CD8-positive, alpha-beta memory T cell (primary cell): ENCODE data around the gene DENND6A. TPM values are rescaled to one million over a fixed set of nuclear protein-coding genes. Genes with fewer than 3 reads are reported as not detected.
A peak's percentile ranks its signal among the peaks of the same experiment; 100 is the strongest.

Source experiments
- CTCF ChIA-PET: fragments of 350-600 bp; sonication (Branson Sonifier 250); formaldehyde crosslinking; loops from one replicate; lab custom pipeline; 2021; ENCODE audit warnings: antibody characterized with exemption; lab: Charles Lee
- POLR2A ChIA-PET: fragments of 350-600 bp; sonication (Branson Sonifier 250); formaldehyde crosslinking; loops from one replicate; lab custom pipeline; 2021; ENCODE audit warnings: antibody characterized with exemption; lab: Charles Lee
- DNase-seq, 5 donors: peaks; one replicate each; pipeline versions ENCODE4 v3.0.0 to v3.0.0-alpha.2; 2020 to 2022; ENCODE audit warnings: mixed read lengths in 1 of 5
- H3K27ac ChIP-seq: one replicate; pipeline ENCODE4 v1.7.0; 2013; ENCODE audit warnings: low read depth, mild to moderate bottlenecking, low read length, moderate library complexity
- H3K27me3 ChIP-seq: 2 replicates; pipeline ENCODE4 v1.7.0; 2013; ENCODE audit warnings: low read length, mild to moderate bottlenecking; ENCODE audit not compliant: insufficient read depth, poor library complexity, severe bottlenecking
- H3K36me3 ChIP-seq: 2 replicates; pipeline ENCODE4 v1.7.0; 2013; ENCODE audit warnings: mild to moderate bottlenecking, low read length, moderate library complexity; ENCODE audit not compliant: insufficient read depth
- H3K4me1 ChIP-seq: 2 replicates; pipeline ENCODE4 v1.7.0; 2013; ENCODE audit warnings: mild to moderate bottlenecking, low read length, moderate library complexity; ENCODE audit not compliant: insufficient read depth
- H3K4me3 ChIP-seq: 2 replicates; pipeline ENCODE4 v1.7.0; 2013; ENCODE audit warnings: mild to moderate bottlenecking, low read length
- H3K9me3 ChIP-seq: 2 replicates; pipeline ENCODE4 v1.7.0; 2013; ENCODE audit warnings: mild to moderate bottlenecking, low read length
- H3K27ac Mint-ChIP-seq, 8 donors: one replicate each; pipeline ENCODE4 v1.8.0; 2020 to 2021; ENCODE audit warnings: mixed read lengths in 8 of 8, mild to moderate bottlenecking in 6 of 8, inconsistent platforms in 3 of 8, moderate library complexity in 3 of 8
- H3K27me3 Mint-ChIP-seq, 2 donors: one replicate each; pipeline ENCODE4 v1.8.0; 2020 to 2021; ENCODE audit warnings: mixed read lengths in 2 of 2, mild to moderate bottlenecking in 1 of 2, moderate library complexity in 1 of 2
- H3K36me3 Mint-ChIP-seq, 3 donors: one replicate each; pipeline ENCODE4 v1.8.0; 2020 to 2021; ENCODE audit warnings: mixed read lengths in 3 of 3, inconsistent platforms in 1 of 3, mild to moderate bottlenecking in 1 of 3
- H3K4me1 Mint-ChIP-seq, 3 donors: one replicate each; pipeline ENCODE4 v1.8.0; 2020 to 2021; ENCODE audit warnings: mixed read lengths in 3 of 3, inconsistent platforms in 1 of 3, mild to moderate bottlenecking in 1 of 3
- H3K4me3 Mint-ChIP-seq, 7 donors: one replicate each; pipeline ENCODE4 v1.8.0; 2020 to 2021; ENCODE audit warnings: mixed read lengths in 7 of 7, mild to moderate bottlenecking in 6 of 7, moderate library complexity in 4 of 7, inconsistent platforms in 2 of 7
- H3K9me3 Mint-ChIP-seq, 5 donors: one replicate each; pipeline ENCODE4 v1.8.0; 2020 to 2022; ENCODE audit warnings: mixed read lengths in 5 of 5, mild to moderate bottlenecking in 3 of 5, moderate library complexity in 2 of 5, inconsistent platforms in 1 of 5
- polyA plus RNA-seq: library from polyadenylated mRNA; unstranded; fragments of 300-500 nt; fragmentation: Illumina TruSeq; gene quantifications from one replicate; pipeline ENCODE4 v1.2.3, GENCODE V29; 2021
- total RNA-seq, 2 experiments: library from RNA; stranded (reverse); gene quantifications; one replicate each; pipeline ENCODE4 v1.2.3, GENCODE V29; 2021

Gene DENND6A
- total and polyA plus RNA-seq, 3 experiments from 2014 or later = 12.5 to 45.0 (median 15.5) TPM

GRCh38 chr3:57729334-57730045 lies 36.6 kb upstream of the DENND6A start:
- ChIA-PET POLR2A (no interaction called here), CTCF (no interaction called here)
- Histone ChIP-seq H3K27ac (no peak overlapping the region), H3K4me1 (no peaks in the 10 kb centered on the region), H3K9me3 (no peaks in the 10 kb centered on the region), H3K4me3 (no peak overlapping the region), H3K27me3 (no peaks in the 10 kb centered on the region), H3K36me3 (no peaks in the 10 kb centered on the region)
- Mint-ChIP-seq H3K9me3 (no peaks in the 10 kb centered on the region), H3K4me1 (no peaks in the 10 kb centered on the region), H3K36me3 (no peaks in the 10 kb centered on the region), H3K27ac (no peak overlapping the region), H3K4me3 (no peak overlapping the region), H3K27me3 (no peaks in the 10 kb centered on the region)
- DNase-seq = no peak

GRCh38 chr3:57727106-57727505 lies 34.2 kb upstream of the DENND6A start:
- Mint-ChIP-seq H3K4me3 (no peak overlapping the region), H3K4me1 (no peaks in the 10 kb centered on the region), H3K27me3 (no peaks in the 10 kb centered on the region), H3K9me3 (no peaks in the 10 kb centered on the region), H3K36me3 (no peaks in the 10 kb centered on the region), H3K27ac (no peak overlapping the region)
- H3K4me1 ChIP-seq = no peaks in the 10 kb centered on the region
- H3K36me3 ChIP-seq = no peaks in the 10 kb centered on the region
- ChIA-PET POLR2A (no interaction called here), CTCF (no interaction called here)
- no peak for DNase-seq
- no peaks in the 10 kb centered on the region for H3K27me3 ChIP-seq
- no peaks in the 10 kb centered on the region for H3K9me3 ChIP-seq
- H3K4me3 ChIP-seq = no peak overlapping the region
- no peak overlapping the region for H3K27ac ChIP-seq

- ChIA-PET CTCF (no interaction called here), POLR2A (no interaction called here)
- Mint-ChIP-seq H3K27ac (peak overlapping the region in 1 of 8 donors; percentile 38), H3K27me3 (no peaks in the 10 kb centered on the region), H3K9me3 (no peaks in the 10 kb centered on the region), H3K36me3 (no peaks in the 10 kb centered on the region), H3K4me3 (no peak overlapping the region), H3K4me1 (no peaks in the 10 kb centered on the region)
- no peak for DNase-seq
- no peaks in the 10 kb centered on the region for H3K4me1 ChIP-seq
- no peaks in the 10 kb centered on the region for H3K9me3 ChIP-seq
- H3K27ac ChIP-seq = no peak overlapping the region
- no peaks in the 10 kb centered on the region for H3K27me3 ChIP-seq
- H3K4me3 ChIP-seq = no peak overlapping the region
- no peaks in the 10 kb centered on the region for H3K36me3 ChIP-seq
Measured at GRCh38 chr3:57726397-57726796, 33.5 kb upstream of the DENND6A start.

- H3K4me3 ChIP-seq = no peak overlapping the region
- Mint-ChIP-seq H3K27ac (no peak overlapping the region), H3K9me3 (no peaks in the 10 kb centered on the region), H3K27me3 (no peaks in the 10 kb centered on the region), H3K36me3 (no peaks in the 10 kb centered on the region), H3K4me3 (no peak overlapping the region), H3K4me1 (no peaks in the 10 kb centered on the region)
- H3K36me3 ChIP-seq = no peaks in the 10 kb centered on the region
- no peak for DNase-seq
- CTCF ChIA-PET = no interaction called here
- H3K27me3 ChIP-seq = no peaks in the 10 kb centered on the region
- POLR2A ChIA-PET = no interaction called here
- no peak overlapping the region for H3K27ac ChIP-seq
- no peaks in the 10 kb centered on the region for H3K4me1 ChIP-seq
- no peaks in the 10 kb centered on the region for H3K9me3 ChIP-seq
Measured at GRCh38 chr3:57718118-57718517, 25.2 kb upstream of the DENND6A start.

- Histone ChIP-seq H3K27me3 (no peaks in the 10 kb centered on the region), H3K4me3 (no peak overlapping the region), H3K27ac (no peak overlapping the region), H3K9me3 (no peaks in the 10 kb centered on the region), H3K36me3 (no peaks in the 10 kb centered on the region), H3K4me1 (no peaks in the 10 kb centered on the region)
- no peaks in the 10 kb centered on the region for H3K4me1 Mint-ChIP-seq
- H3K27me3 Mint-ChIP-seq = no peaks in the 10 kb centered on the region
- no peak overlapping the region for H3K4me3 Mint-ChIP-seq
- DNase-seq = no peak
- no peaks in the 10 kb centered on the region for H3K9me3 Mint-ChIP-seq
- H3K27ac Mint-ChIP-seq = no peak overlapping the region
- POLR2A ChIA-PET = no interaction called here
- CTCF ChIA-PET = no interaction called here
- H3K36me3 Mint-ChIP-seq = no peaks in the 10 kb centered on the region
Measured at GRCh38 chr3:57717205-57717868, 24.5 kb upstream of the DENND6A start.

- POLR2A ChIA-PET = interaction anchor here (0.6 kb wide), 1 partner anchor 182 kb away, joined by 4 read pairs; no protein-coding TSS in a partner anchor
- CTCF ChIA-PET = no interaction called here
Measured at GRCh38 chr3:57715686-57716085, 22.8 kb upstream of the DENND6A start.

GRCh38 chr3:57709559-57709958 lies 16.7 kb upstream of the DENND6A start:
- Histone ChIP-seq H3K4me3 (no peak overlapping the region), H3K36me3 (no peaks in the 10 kb centered on the region), H3K4me1 (no peaks in the 10 kb centered on the region), H3K27me3 (no peaks in the 10 kb centered on the region), H3K9me3 (no peaks in the 10 kb centered on the region), H3K27ac (no peak overlapping the region)
- Mint-ChIP-seq H3K36me3 (no peaks in the 10 kb centered on the region), H3K27me3 (peaks cover 0 to 6% of the 10 kb centered on the region in 2 donors), H3K4me3 (no peak overlapping the region), H3K27ac (no peak overlapping the region), H3K4me1 (peaks cover 0 to 5% (median 0%) of the 10 kb centered on the region in 3 donors), H3K9me3 (no peaks in the 10 kb centered on the region)
- CTCF ChIA-PET = no interaction called here
- DNase-seq = no peak
- POLR2A ChIA-PET = no interaction called here

More at GRCh38 chr3:57715686-57716085, 22.8 kb upstream of the DENND6A start:
- no peaks in the 10 kb centered on the region for H3K9me3 ChIP-seq
- H3K4me3 ChIP-seq = no peak overlapping the region
- H3K36me3 ChIP-seq = no peaks in the 10 kb centered on the region
- H3K4me1 ChIP-seq = no peaks in the 10 kb centered on the region
- H3K27ac Mint-ChIP-seq = no peak overlapping the region
- H3K27ac ChIP-seq = no peak overlapping the region
- no peaks in the 10 kb centered on the region for H3K9me3 Mint-ChIP-seq
- no peaks in the 10 kb centered on the region for H3K36me3 Mint-ChIP-seq
- H3K27me3 ChIP-seq = no peaks in the 10 kb centered on the region
- H3K4me3 Mint-ChIP-seq = no peak overlapping the region
- DNase-seq = no peak
- H3K4me1 Mint-ChIP-seq = no peaks in the 10 kb centered on the region
- no peaks in the 10 kb centered on the region for H3K27me3 Mint-ChIP-seq

- Histone ChIP-seq H3K9me3 (no peaks in the 10 kb centered on the region), H3K4me3 (no peak overlapping the region), H3K27me3 (no peaks in the 10 kb centered on the region), H3K36me3 (no peaks in the 10 kb centered on the region), H3K4me1 (no peaks in the 10 kb centered on the region), H3K27ac (no peak overlapping the region)
- no peak overlapping the region for H3K27ac Mint-ChIP-seq
- no peaks in the 10 kb centered on the region for H3K9me3 Mint-ChIP-seq
- H3K4me3 Mint-ChIP-seq = no peak overlapping the region
- POLR2A ChIA-PET = no interaction called here
- no peak for DNase-seq
- peaks cover 0 to 7% of the 10 kb centered on the region in 2 donors for H3K27me3 Mint-ChIP-seq
- no peaks in the 10 kb centered on the region for H3K36me3 Mint-ChIP-seq
- H3K4me1 Mint-ChIP-seq = peaks cover 0 to 5% (median 0%) of the 10 kb centered on the region in 3 donors
- CTCF ChIA-PET = no interaction called here
Measured at GRCh38 chr3:57709031-57709430, 16.2 kb upstream of the DENND6A start.
